HEK293 (cell line): ENCODE measurements around the gene CD2BP2.
A peak's percentile ranks its signal among the peaks of the same experiment; 100 is the strongest.
"Not testable (repeated sequence)": the region's sequence is repeated elsewhere in the genome, so short reads cannot be mapped to it uniquely, and the experiment has no call there.

Experiments
- CTCF ChIA-PET: fragments of 350-600 bp; formaldehyde crosslinking; extraction: SDS; loops from one replicate; lab custom pipeline; 2021; ENCODE audit warnings: antibody characterized with exemption; lab: Yijun Ruan, JAX
- POLR2A ChIA-PET: fragments of 300-600 bp; formaldehyde crosslinking; extraction: SDS; loops from one replicate; lab custom pipeline; 2020; ENCODE audit warnings: antibody characterized with exemption, inconsistent platforms; lab: Yijun Ruan, JAX
- H3K27ac ChIP-seq: fragments of 200-500 bp; sonication (Bioruptor generic); 2 replicates; pipeline ENCODE4 v1.5.1; 2014; ENCODE audit warnings: low read depth, low read length, control low read depth, inconsistent platforms; ENCODE audit errors: extremely low read depth
- H3K36me3 ChIP-seq, 2 experiments: fragments of 200-500 bp in 1 of 2; sonication (Bioruptor generic) in 1 of 2; 1 replicate in 1 of 2; 2 replicates in 1 of 2; pipeline ENCODE4 v1.5.1; 2014 to 2017; ENCODE audit warnings: inconsistent platforms in 2 of 2, low read length in 2 of 2; ENCODE audit not compliant: control insufficient read depth in 2 of 2, insufficient read depth in 1 of 2
- H3K4me1 ChIP-seq: fragments of 200-500 bp; sonication (Bioruptor generic); 2 replicates; pipeline ENCODE4 v1.5.1; 2014; ENCODE audit warnings: mild to moderate bottlenecking, low read length, inconsistent platforms; ENCODE audit not compliant: control insufficient read depth, insufficient read depth
- H3K4me3 ChIP-seq: 2 replicates; pipeline ENCODE4 v1.5.1; 2011; ENCODE audit warnings: low read depth, mild to moderate bottlenecking, control low read depth, low read length, moderate library complexity
- H3K9me3 ChIP-seq: fragments of 200-500 bp; sonication (Bioruptor generic); 2 replicates; pipeline ENCODE4 v1.5.1; 2014; ENCODE audit warnings: low read depth, low read length, inconsistent platforms; ENCODE audit not compliant: control insufficient read depth, insufficient read depth
- KLF9 ChIP-seq: fragments of 450-650 bp; formaldehyde crosslinking; IDR thresholded peaks from 2 replicates; pipeline ENCODE4 v1.5.1; 2016; ENCODE audit warnings: missing biosample characterization, missing genetic modification characterization, low read depth
- SCRT1 ChIP-seq: fragments of 450-650 bp; formaldehyde crosslinking; IDR thresholded peaks from 2 replicates; pipeline ENCODE4 v1.5.1; 2016; ENCODE audit warnings: missing biosample characterization, missing genetic modification characterization, borderline replicate concordance
- TRIM28 ChIP-seq: IDR thresholded peaks from 2 replicates; pipeline ENCODE4 v1.6.1; 2011; ENCODE audit warnings: low read length, control low read depth, borderline replicate concordance
- ZBTB20 ChIP-seq: fragments of 450-650 bp; formaldehyde crosslinking; IDR thresholded peaks from 2 replicates; pipeline ENCODE4 v1.5.1; 2016; ENCODE audit warnings: missing biosample characterization, missing genetic modification characterization
- ZEB2 ChIP-seq: fragments of 450-650 bp; formaldehyde crosslinking; IDR thresholded peaks from 2 replicates; pipeline ENCODE4 v1.5.1; 2016; ENCODE audit warnings: missing biosample characterization, missing genetic modification characterization
- ZNF175 ChIP-seq: fragments of 450-650 bp; formaldehyde crosslinking; IDR thresholded peaks from 2 replicates; pipeline ENCODE4 v1.5.1; 2016; ENCODE audit warnings: missing biosample characterization, missing genetic modification characterization
- ZNF19 ChIP-seq: fragments of 450-650 bp; formaldehyde crosslinking; IDR thresholded peaks from 2 replicates; pipeline ENCODE4; 2016; ENCODE audit warnings: missing biosample characterization, missing genetic modification characterization, low read depth
- ZNF366 ChIP-seq: fragments of 450-650 bp; formaldehyde crosslinking; conservative IDR thresholded peaks from 2 replicates; pipeline ENCODE4 v1.5.1; 2016; ENCODE audit warnings: missing biosample characterization, missing genetic modification characterization
- ZNF394 ChIP-seq: fragments of 450-650 bp; formaldehyde crosslinking; IDR thresholded peaks from 2 replicates; pipeline ENCODE4 v1.5.1; 2016; ENCODE audit warnings: missing biosample characterization, missing genetic modification characterization, mild to moderate bottlenecking, moderate library complexity, borderline replicate concordance
- ZNF473 ChIP-seq: fragments of 450-650 bp; formaldehyde crosslinking; IDR thresholded peaks from 2 replicates; pipeline ENCODE4 v1.5.1; 2017; ENCODE audit warnings: missing biosample characterization, missing genetic modification characterization
- ZNF501 ChIP-seq: fragments of 450-650 bp; formaldehyde crosslinking; IDR thresholded peaks from 2 replicates; pipeline ENCODE4 v1.5.1; 2016; ENCODE audit warnings: missing biosample characterization, missing genetic modification characterization
- ZNF585B ChIP-seq: fragments of 450-650 bp; formaldehyde crosslinking; IDR thresholded peaks from 2 replicates; pipeline ENCODE4 v1.5.1; 2016; ENCODE audit warnings: missing biosample characterization, missing genetic modification characterization
- ZNF626 ChIP-seq: fragments of 450-650 bp; sonication (Bioruptor Pico); formaldehyde crosslinking; IDR thresholded peaks from 2 replicates; pipeline ENCODE4 v1.5.1; 2018; ENCODE audit warnings: missing biosample characterization, missing genetic modification characterization, inconsistent platforms
- ZNF629 ChIP-seq: fragments of 450-650 bp; formaldehyde crosslinking; IDR thresholded peaks from 2 replicates; pipeline ENCODE4 v1.5.1; 2017; ENCODE audit warnings: missing biosample characterization, missing genetic modification characterization
- ZNF664 ChIP-seq: fragments of 450-650 bp; formaldehyde crosslinking; IDR thresholded peaks from 2 replicates; pipeline ENCODE4 v1.5.1; 2016; ENCODE audit warnings: missing biosample characterization, missing genetic modification characterization
- ZNF707 ChIP-seq: fragments of 450-650 bp; formaldehyde crosslinking; IDR thresholded peaks from 2 replicates; pipeline ENCODE4 v1.5.1; 2016; ENCODE audit warnings: missing biosample characterization, missing genetic modification characterization
- ZXDB ChIP-seq: fragments of 450-650 bp; formaldehyde crosslinking; IDR thresholded peaks from 2 replicates; pipeline ENCODE4 v1.5.1; 2016; ENCODE audit warnings: missing biosample characterization, missing genetic modification characterization
- TF ChIP-seq, protein P1 (sequence below): fragments of 450-650 bp; formaldehyde crosslinking; IDR thresholded peaks from 2 replicates; pipeline ENCODE4 v1.5.1; 2016; ENCODE audit warnings: missing biosample characterization, missing genetic modification characterization
- TF ChIP-seq, protein P2 (sequence below): fragments of 450-650 bp; IDR thresholded peaks from 2 replicates; pipeline ENCODE4 v1.5.1; 2018; ENCODE audit warnings: missing biosample characterization, missing genetic modification characterization
- TF ChIP-seq, protein P3 (sequence below): fragments of 450-650 bp; formaldehyde crosslinking; conservative IDR thresholded peaks from 2 replicates; pipeline ENCODE4 v1.5.1; 2016; ENCODE audit warnings: low read depth, missing biosample characterization, missing genetic modification characterization

Gene CD2BP2

DNA sequence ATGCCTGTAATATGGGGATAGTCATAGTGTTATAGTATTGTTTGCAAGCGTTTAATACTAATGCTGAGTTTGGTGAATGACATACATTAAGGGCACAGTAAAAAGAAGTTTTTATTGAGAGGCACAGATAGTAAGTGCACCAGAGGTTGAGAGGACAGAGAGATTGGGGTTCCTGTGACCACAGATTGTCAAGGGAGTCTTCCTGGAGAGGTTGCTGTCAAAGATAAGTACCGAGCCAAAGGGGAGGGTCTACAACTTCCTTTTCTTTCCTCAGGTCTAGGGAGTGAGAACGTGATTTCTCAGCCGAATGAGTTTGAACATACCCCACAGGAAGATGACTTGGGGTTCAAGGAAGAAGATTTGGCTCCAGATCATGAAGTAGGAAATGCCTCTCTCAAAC lies 41.9 kb upstream of the CD2BP2 start:
- H3K9me3 ChIP-seq, result no peaks in the 10 kb centered on the region
- no peak overlapping the region for H3K27ac ChIP-seq
- ChIA-PET CTCF (interaction anchor here (0.6 to 3.0 kb wide), 4 partner anchors 12 to 218 kb away, joined by 3 to 7 read pairs (median 4); partner anchors contain the start of gene DCTPP1), POLR2A (interaction anchor here (0.6 to 3.2 kb wide), 6 partner anchors 11 to 315 kb away, joined by 3 to 44 read pairs (median 12); partner anchors contain the start of genes SEPTIN1, TBC1D10B and ZNF771)
- peaks cover 16% of the 10 kb centered on the region for H3K4me1 ChIP-seq
- H3K4me3 ChIP-seq, result no peak overlapping the region
- TF ChIP-seq ZNF175 (tag by site-specific recombination), result no peak
- no peak for TF ChIP-seq ZNF585B (tag by site-specific recombination)
- TF ChIP-seq ZNF707 (tag by site-specific recombination), result no peak
- TF ChIP-seq TRIM28, result no peak
- no peak for TF ChIP-seq ZNF664 (tag by site-specific recombination)
- TF ChIP-seq ZNF501 (tag by site-specific recombination), result no peak
- TF ChIP-seq ZNF19, result no peak
- peaks cover 0 to 27% of the 10 kb centered on the region in 2 experiments; a peak in 2 of 3 replicates for H3K36me3 ChIP-seq

DNA sequence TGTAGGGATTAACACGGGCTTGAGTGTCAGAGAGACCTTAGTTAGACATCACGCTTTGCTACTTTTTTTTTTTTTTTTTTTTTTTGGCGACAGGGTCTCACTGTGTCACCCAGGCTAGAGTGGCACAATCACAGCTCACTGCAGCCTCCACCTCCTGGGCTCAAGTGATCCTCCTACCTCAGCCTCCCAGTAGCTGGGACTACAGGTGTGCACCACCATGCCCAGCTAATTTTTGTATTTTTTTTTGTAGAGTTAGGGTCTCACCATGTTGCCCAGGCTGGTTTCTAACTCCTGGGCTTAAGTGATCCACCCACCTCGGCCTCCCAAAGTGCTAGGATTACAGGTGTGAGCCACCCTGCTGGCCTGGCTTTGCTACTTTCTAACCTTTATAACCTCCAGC lies 41.5 kb upstream of the CD2BP2 start:
- peaks cover 16% of the 10 kb centered on the region for H3K4me1 ChIP-seq
- peaks cover 0 to 27% of the 10 kb centered on the region in 2 experiments; a peak in 2 of 3 replicates for H3K36me3 ChIP-seq
- not testable (repeated sequence) for H3K9me3 ChIP-seq, H3K27ac ChIP-seq
- ChIA-PET POLR2A (interaction anchor here (0.6 to 3.2 kb wide), 8 partner anchors 12 to 315 kb away, joined by 3 to 44 read pairs (median 16); partner anchors contain the start of genes CD2BP2, SEPTIN1, TBC1D10B and ZNF771), CTCF (interaction anchor here (0.6 to 3.3 kb wide), 6 partner anchors 11 to 298 kb away, joined by 3 to 27 read pairs (median 4); partner anchors contain the start of genes DCTPP1 and ZNF771)
- H3K4me3 ChIP-seq, result peak overlapping the region; percentile 71; the same call in 1 of the 2 replicates
- TF ChIP-seq, protein P1, sequence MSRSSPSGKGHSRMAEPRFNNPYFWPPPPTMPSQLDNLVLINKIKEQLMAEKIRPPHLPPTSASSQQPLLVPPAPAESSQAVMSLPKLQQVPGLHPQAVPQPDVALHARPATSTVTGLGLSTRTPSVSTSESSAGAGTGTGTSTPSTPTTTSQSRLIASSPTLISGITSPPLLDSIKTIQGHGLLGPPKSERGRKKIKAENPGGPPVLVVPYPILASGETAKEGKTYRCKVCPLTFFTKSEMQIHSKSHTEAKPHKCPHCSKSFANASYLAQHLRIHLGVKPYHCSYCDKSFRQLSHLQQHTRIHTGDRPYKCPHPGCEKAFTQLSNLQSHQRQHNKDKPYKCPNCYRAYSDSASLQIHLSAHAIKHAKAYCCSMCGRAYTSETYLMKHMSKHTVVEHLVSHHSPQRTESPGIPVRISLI (tag by site-specific recombination), result peak; percentile 79; the same call in 1 of the 2 replicates
- TF ChIP-seq SCRT1 (tag by site-specific recombination), result peak; percentile 59; the same call in 1 of the 2 replicates

DNA sequence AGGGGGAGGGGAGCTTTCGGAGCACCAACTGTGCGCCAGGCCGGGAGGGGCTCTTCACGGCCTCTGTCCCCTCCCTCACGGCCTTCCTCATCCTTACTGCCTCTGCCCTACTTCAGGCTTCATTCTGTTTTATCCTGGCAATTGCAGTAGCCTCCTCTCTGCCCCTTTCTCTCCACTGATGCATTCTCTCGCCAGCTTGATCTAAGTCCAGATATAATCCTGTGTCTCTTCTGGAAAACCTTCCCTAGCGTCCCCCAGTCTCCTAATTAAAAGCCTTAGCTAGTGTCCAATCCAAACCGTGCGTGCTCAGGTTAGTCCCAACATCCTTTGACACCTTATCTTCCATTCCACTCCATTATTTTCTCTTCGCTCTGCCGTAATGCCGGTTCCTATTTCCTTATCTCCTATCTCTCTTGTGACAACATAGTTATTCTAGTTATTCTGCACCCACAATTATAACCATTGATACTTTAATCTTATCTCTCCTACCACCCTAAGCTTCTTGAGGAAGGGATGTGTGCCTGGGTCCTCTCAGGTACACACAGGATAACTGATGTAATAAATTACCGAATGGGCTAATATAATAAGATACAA lies 41.0 kb upstream of the CD2BP2 start:
- H3K4me1 ChIP-seq, result peaks cover 16% of the 10 kb centered on the region
- peak overlapping the region; percentile 84 for H3K27ac ChIP-seq
- POLR2A ChIA-PET, result interaction anchor here (1.0 to 3.2 kb wide), 12 partner anchors 10 to 331 kb away, joined by 3 to 44 read pairs (median 12); partner anchors contain the start of genes ALDOA, CD2BP2, SEPTIN1 and TBC1D10B
- peak overlapping the region; percentile 71 for H3K4me3 ChIP-seq
- peaks cover 0 to 27% of the 10 kb centered on the region in 2 experiments; a peak in 2 of 3 replicates for H3K36me3 ChIP-seq
- no peaks in the 10 kb centered on the region for H3K9me3 ChIP-seq
- CTCF ChIA-PET, result interaction anchor here (0.6 to 3.3 kb wide), 10 partner anchors 11 to 298 kb away, joined by 3 to 27 read pairs (median 5); partner anchors contain the start of genes DCTPP1, TBC1D10B and ZNF771
- TF ChIP-seq ZXDB (tag by site-specific recombination) (peak; percentile 57; the same call in 1 of the 2 replicates), ZNF626 (tag by site-specific recombination) (no peak), ZEB2 (tag by site-specific recombination) (peak; percentile 12; the same call in 1 of the 2 replicates), ZNF473 (tag by site-specific recombination) (no peak), ZNF629 (tag by site-specific recombination) (peak; percentile 38; the same call in 1 of the 2 replicates), KLF9 (tag by site-specific recombination) (0 out of 2 replicates have a peak, but pooled peaks have one; percentile 34), ZBTB20 (tag by site-specific recombination) (peak; percentile 65), ZNF366 (peak; percentile 80), ZNF394 (tag by site-specific recombination) (0 out of 2 replicates have a peak, but pooled peaks have one; percentile 55)
- TF ChIP-seq, protein P2, sequence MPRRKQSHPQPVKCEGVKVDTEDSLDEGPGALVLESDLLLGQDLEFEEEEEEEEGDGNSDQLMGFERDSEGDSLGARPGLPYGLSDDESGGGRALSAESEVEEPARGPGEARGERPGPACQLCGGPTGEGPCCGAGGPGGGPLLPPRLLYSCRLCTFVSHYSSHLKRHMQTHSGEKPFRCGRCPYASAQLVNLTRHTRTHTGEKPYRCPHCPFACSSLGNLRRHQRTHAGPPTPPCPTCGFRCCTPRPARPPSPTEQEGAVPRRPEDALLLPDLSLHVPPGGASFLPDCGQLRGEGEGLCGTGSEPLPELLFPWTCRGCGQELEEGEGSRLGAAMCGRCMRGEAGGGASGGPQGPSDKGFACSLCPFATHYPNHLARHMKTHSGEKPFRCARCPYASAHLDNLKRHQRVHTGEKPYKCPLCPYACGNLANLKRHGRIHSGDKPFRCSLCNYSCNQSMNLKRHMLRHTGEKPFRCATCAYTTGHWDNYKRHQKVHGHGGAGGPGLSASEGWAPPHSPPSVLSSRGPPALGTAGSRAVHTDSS (tag by site-specific recombination), result peak; percentile 79
- TF ChIP-seq, protein P3, sequence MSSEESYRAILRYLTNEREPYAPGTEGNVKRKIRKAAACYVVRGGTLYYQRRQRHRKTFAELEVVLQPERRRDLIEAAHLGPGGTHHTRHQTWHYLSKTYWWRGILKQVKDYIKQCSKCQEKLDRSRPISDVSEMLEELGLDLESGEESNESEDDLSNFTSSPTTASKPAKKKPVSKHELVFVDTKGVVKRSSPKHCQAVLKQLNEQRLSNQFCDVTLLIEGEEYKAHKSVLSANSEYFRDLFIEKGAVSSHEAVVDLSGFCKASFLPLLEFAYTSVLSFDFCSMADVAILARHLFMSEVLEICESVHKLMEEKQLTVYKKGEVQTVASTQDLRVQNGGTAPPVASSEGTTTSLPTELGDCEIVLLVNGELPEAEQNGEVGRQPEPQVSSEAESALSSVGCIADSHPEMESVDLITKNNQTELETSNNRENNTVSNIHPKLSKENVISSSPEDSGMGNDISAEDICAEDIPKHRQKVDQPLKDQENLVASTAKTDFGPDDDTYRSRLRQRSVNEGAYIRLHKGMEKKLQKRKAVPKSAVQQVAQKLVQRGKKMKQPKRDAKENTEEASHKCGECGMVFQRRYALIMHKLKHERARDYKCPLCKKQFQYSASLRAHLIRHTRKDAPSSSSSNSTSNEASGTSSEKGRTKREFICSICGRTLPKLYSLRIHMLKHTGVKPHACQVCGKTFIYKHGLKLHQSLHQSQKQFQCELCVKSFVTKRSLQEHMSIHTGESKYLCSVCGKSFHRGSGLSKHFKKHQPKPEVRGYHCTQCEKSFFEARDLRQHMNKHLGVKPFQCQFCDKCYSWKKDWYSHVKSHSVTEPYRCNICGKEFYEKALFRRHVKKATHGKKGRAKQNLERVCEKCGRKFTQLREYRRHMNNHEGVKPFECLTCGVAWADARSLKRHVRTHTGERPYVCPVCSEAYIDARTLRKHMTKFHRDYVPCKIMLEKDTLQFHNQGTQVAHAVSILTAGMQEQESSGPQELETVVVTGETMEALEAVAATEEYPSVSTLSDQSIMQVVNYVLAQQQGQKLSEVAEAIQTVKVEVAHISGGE (tag by site-specific recombination), result peak; percentile 64; the same call in 1 of the 2 replicates
